DMS114 treated with DMSO at 0.1 percent for 48 hours (cell line): ENCODE results near the gene LRMDA.
"Not testable (repeated sequence)": the region's sequence is repeated elsewhere in the genome, so short reads cannot be mapped to it uniquely, and the experiment has no call there.

Source experiments
- DNase-seq: peaks from one replicate; lab custom pipeline; 2025; ENCODE audit not compliant: unreplicated experiment; lab: John Stamatoyannopoulos, UW

The LRMDA gene

GRCh38 chr10:76055963-76056362, 624.5 kb downstream of the LRMDA start:
- no peak for DNase-seq

GRCh38 chr10:76060993-76061392, 629.6 kb downstream of the LRMDA start:
- DNase-seq, result not testable (repeated sequence)

- DNase-seq, result no peak
Observed at GRCh38 chr10:76066457-76066856, 635.0 kb downstream of the LRMDA start.

GRCh38 chr10:76067447-76067846, 636.0 kb downstream of the LRMDA start:
- DNase-seq, result no peak

- no peak for DNase-seq
Observed at GRCh38 chr10:76068856-76069255, 637.4 kb downstream of the LRMDA start.

- no peak for DNase-seq
Observed at GRCh38 chr10:76070916-76071315, 639.5 kb downstream of the LRMDA start.

- no peak for DNase-seq
Observed at GRCh38 chr10:76071653-76072365, 640.4 kb downstream of the LRMDA start.

- no peak for DNase-seq
Observed at GRCh38 chr10:76072384-76072783, 641.0 kb downstream of the LRMDA start.

GRCh38 chr10:76073524-76073923, 642.1 kb downstream of the LRMDA start:
- DNase-seq, result no peak

- DNase-seq, result no peak
Observed at GRCh38 chr10:76074659-76075058, 643.2 kb downstream of the LRMDA start.

GRCh38 chr10:76080451-76080850, 649.0 kb downstream of the LRMDA start:
- DNase-seq, result no peak

- no peak for DNase-seq
Observed at GRCh38 chr10:76080991-76081390, 649.6 kb downstream of the LRMDA start.

- no peak for DNase-seq
Observed at GRCh38 chr10:76082232-76082631, 650.8 kb downstream of the LRMDA start.

- DNase-seq, result no peak
Observed at GRCh38 chr10:76082956-76083355, 651.5 kb downstream of the LRMDA start.

- no peak for DNase-seq
Observed at GRCh38 chr10:76085002-76085816, 653.8 kb downstream of the LRMDA start.

GRCh38 chr10:76085817-76086167, 654.4 kb downstream of the LRMDA start:
- DNase-seq, result no peak

GRCh38 chr10:76086170-76086760, 654.8 kb downstream of the LRMDA start:
- no peak for DNase-seq

GRCh38 chr10:76086761-76087639, 655.6 kb downstream of the LRMDA start:
- DNase-seq, result no peak

GRCh38 chr10:76088008-76088407, 656.6 kb downstream of the LRMDA start:
- no peak for DNase-seq

GRCh38 chr10:76088980-76089379, 657.6 kb downstream of the LRMDA start:
- no peak for DNase-seq

GRCh38 chr10:76089556-76090180, 658.2 kb downstream of the LRMDA start:
- no peak for DNase-seq
